Testis (tissue), 2 donors: ENCODE data around the gene GMFB.

Experiments used
- POLR2A ChIP-seq: fragments of 450-650 bp; IDR thresholded peaks from one replicate; pipeline ENCODE4 v1.6.1; 2017; ENCODE audit warnings: antibody characterized with exemption, mild to moderate bottlenecking, moderate library complexity
- TF ChIP-seq, protein P1 (sequence below), 3 experiments: fragments of 450-650 bp in 2 of 3; fragments of 200-600 bp in 1 of 3; sonication (generic) in 1 of 3; IDR thresholded peaks; one replicate each; pipeline ENCODE4 v1.5.1; 2016 to 2019; ENCODE audit warnings: antibody characterized with exemption in 3 of 3, mild to moderate bottlenecking in 2 of 3, moderate library complexity in 1 of 3

DNA sequence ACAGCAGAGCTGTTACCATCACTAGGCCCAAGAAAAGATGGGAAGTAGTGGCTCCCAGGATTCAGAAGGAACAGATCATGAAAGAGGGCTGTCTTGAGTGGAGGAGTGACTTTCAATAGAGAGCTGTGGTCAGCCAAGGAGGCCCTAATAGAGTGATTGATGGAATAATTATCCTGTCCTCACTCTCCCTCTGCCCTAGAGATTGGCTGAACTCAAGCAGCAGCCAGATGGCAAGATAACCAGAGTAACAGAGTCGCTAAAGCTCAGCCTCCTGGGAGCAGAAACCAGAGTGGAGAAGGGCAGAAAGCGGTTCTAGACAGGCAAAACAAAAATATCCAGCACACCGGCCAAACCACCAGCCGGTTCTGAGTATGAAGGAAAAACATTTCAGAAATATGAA lies 23.1 kb downstream of the GMFB start:
- TF ChIP-seq, protein P1, sequence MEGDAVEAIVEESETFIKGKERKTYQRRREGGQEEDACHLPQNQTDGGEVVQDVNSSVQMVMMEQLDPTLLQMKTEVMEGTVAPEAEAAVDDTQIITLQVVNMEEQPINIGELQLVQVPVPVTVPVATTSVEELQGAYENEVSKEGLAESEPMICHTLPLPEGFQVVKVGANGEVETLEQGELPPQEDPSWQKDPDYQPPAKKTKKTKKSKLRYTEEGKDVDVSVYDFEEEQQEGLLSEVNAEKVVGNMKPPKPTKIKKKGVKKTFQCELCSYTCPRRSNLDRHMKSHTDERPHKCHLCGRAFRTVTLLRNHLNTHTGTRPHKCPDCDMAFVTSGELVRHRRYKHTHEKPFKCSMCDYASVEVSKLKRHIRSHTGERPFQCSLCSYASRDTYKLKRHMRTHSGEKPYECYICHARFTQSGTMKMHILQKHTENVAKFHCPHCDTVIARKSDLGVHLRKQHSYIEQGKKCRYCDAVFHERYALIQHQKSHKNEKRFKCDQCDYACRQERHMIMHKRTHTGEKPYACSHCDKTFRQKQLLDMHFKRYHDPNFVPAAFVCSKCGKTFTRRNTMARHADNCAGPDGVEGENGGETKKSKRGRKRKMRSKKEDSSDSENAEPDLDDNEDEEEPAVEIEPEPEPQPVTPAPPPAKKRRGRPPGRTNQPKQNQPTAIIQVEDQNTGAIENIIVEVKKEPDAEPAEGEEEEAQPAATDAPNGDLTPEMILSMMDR (IDR thresholded peaks at IDR 0.05), result no peak
- TF ChIP-seq POLR2A, result no peak
